OCI-LY7 (cell line): ENCODE measurements around the gene SLC25A38. TPM values are rescaled to one million over a fixed set of nuclear protein-coding genes. Genes with fewer than 3 reads are reported as not detected.
A peak's percentile ranks its signal among the peaks of the same experiment; 100 is the strongest.

Source experiments
- BruUV-seq: library from RNA; stranded (reverse); fragments of 400-500 nt; replicated peaks from 2 replicates; lab custom pipeline; 2021; lab: Mats Ljungman, UMichigan
- CTCF ChIA-PET: fragments of 300-600 bp; sonication (Branson Sonifier 250); formaldehyde crosslinking; loops from one replicate; lab custom pipeline; 2022; ENCODE audit warnings: antibody characterized with exemption; ENCODE audit not compliant: unreplicated experiment; lab: Charles Lee
- POLR2A ChIA-PET: fragments of 300-600 bp; sonication (Branson Sonifier 250); formaldehyde crosslinking; loops from one replicate; lab custom pipeline; 2022; ENCODE audit warnings: antibody characterized with exemption; lab: Charles Lee
- DNase-seq: peaks from one replicate; pipeline ENCODE4 v3.0.0-alpha.2; 2015; ENCODE audit warnings: low spot score
- H2AFZ ChIP-seq: fragments of 200-600 bp; sonication (generic), shearing (Covaris generic); 2 replicates; pipeline ENCODE4 v1.6.1; 2014; ENCODE audit warnings: mild to moderate bottlenecking, antibody characterized with exemption, low read length, moderate library complexity
- H3K27ac ChIP-seq: fragments of 200-600 bp; sonication (generic); 2 replicates; pipeline ENCODE4 v1.5.1; 2014; ENCODE audit warnings: mixed run types, low read depth, mild to moderate bottlenecking, moderate library complexity, low read length, inconsistent platforms; ENCODE audit not compliant: poor library complexity, severe bottlenecking
- H3K36me3 ChIP-seq: fragments of 200-600 bp; sonication (generic); 2 replicates; pipeline ENCODE4 v1.6.1; 2014; ENCODE audit warnings: mild to moderate bottlenecking, antibody characterized with exemption, low read length, moderate library complexity, mixed read lengths; ENCODE audit not compliant: insufficient read depth
- H3K4me1 ChIP-seq: fragments of 200-600 bp; sonication (generic); 2 replicates; pipeline ENCODE4 v1.5.1; 2014; ENCODE audit warnings: mild to moderate bottlenecking, low read length; ENCODE audit not compliant: insufficient read depth, poor library complexity, severe bottlenecking
- H3K4me2 ChIP-seq: fragments of 200-600 bp; sonication (generic); 2 replicates; pipeline ENCODE4 v1.6.1; 2014; ENCODE audit warnings: mild to moderate bottlenecking, low read length
- H3K4me3 ChIP-seq: fragments of 200-600 bp; sonication (generic); 2 replicates; pipeline ENCODE4 v1.5.1; 2014; ENCODE audit warnings: mild to moderate bottlenecking, low read depth, low read length; ENCODE audit not compliant: poor library complexity, severe bottlenecking
- H3K79me2 ChIP-seq: fragments of 200-600 bp; sonication (generic); 2 replicates; pipeline ENCODE4 v1.6.1; 2016; ENCODE audit warnings: low read depth, mild to moderate bottlenecking, low read length, moderate library complexity, mixed read lengths; ENCODE audit not compliant: insufficient read depth
- H3K9me2 ChIP-seq: fragments of 200-600 bp; sonication (generic); 2 replicates; pipeline ENCODE4 v1.6.1; 2016; ENCODE audit warnings: mild to moderate bottlenecking, low read length, mixed read lengths; ENCODE audit not compliant: insufficient read depth
- H3K9me3 ChIP-seq: fragments of 200-600 bp; sonication (generic); 2 replicates; pipeline ENCODE4 v1.6.1; 2014; ENCODE audit warnings: mild to moderate bottlenecking, mixed run types, low read length, mixed read lengths
- H4K20me1 ChIP-seq: fragments of 200-600 bp; sonication (generic); 2 replicates; pipeline ENCODE4 v1.6.1; 2014; ENCODE audit warnings: mild to moderate bottlenecking, antibody characterized with exemption, low read length, moderate library complexity, mixed read lengths; ENCODE audit not compliant: insufficient read depth
- CTCF ChIP-seq: fragments of 200-600 bp; sonication (generic); conservative IDR thresholded peaks from 2 replicates; pipeline ENCODE4 v1.5.1; 2014; ENCODE audit warnings: mild to moderate bottlenecking, antibody characterized with exemption, low read length, moderate library complexity, mixed read lengths
- EZH2phosphoT487 ChIP-seq: fragments of 200-600 bp; sonication (generic); IDR thresholded peaks from 2 replicates; pipeline ENCODE4 v1.6.1; 2018; ENCODE audit warnings: low read depth, borderline replicate concordance, mild to moderate bottlenecking, mixed run types, antibody characterized with exemption, low read length, moderate library complexity, mixed read lengths
- intact Hi-C: fragments of 100-400 bp; cut with micrococcal nuclease; formaldehyde crosslinking; loops from one replicate; pipeline ENCODE4 v1.10.0; 2022; ENCODE audit not compliant: unreplicated experiment
- total RNA-seq, 2 experiments: library from RNA; depleted of rRNA in 1 of 2; stranded (reverse); fragments of >200 nt in 1 of 2; shearing (Covaris generic) in 1 of 2; gene quantifications; 2 replicates each; pipeline ENCODE4 v1.2.3, GENCODE V29; 2014 to 2022

SLC25A38 gene
- total RNA-seq, 2 experiments from 2014 or later: 32.6 to 35.4 TPM

GRCh38 chr3:39408493-39409372 lies 25.6 kb downstream of the SLC25A38 start:
- Histone ChIP-seq H3K9me3 (no peaks in the 10 kb centered on the region), H3K4me2 (peak overlapping the region; percentile 99), H2AFZ (no peak overlapping the region), H3K9me2 (no peaks in the 10 kb centered on the region), H3K4me3 (peak overlapping the region; percentile 100), H4K20me1 (peaks cover 38% of the 10 kb centered on the region), H3K4me1 (peaks cover 45% of the 10 kb centered on the region), H3K79me2 (peaks cover 47% of the 10 kb centered on the region), H3K36me3 (peaks cover 71% of the 10 kb centered on the region), H3K27ac (peak overlapping the region; percentile 78)
- peak; percentile 44 for DNase-seq
- no TSS peak for BruUV-seq
- intact Hi-C loops: loop anchor here (5.0 kb wide), 1 partner anchor 904 kb away; no protein-coding TSS in a partner anchor
- CTCF ChIA-PET: interaction anchor here (2.8 kb wide), 1 partner anchor 21 kb away, joined by 11 read pairs; no protein-coding TSS in a partner anchor
- POLR2A ChIA-PET: interaction anchor here (0.5 to 9.1 kb wide), 9 partner anchors 16 to 1043 kb away, joined by 3 to 85 read pairs (median 3); no protein-coding TSS in a partner anchor
- TF ChIP-seq CTCF (no peak), EZH2phosphoT487 (no peak)

GRCh38 chr3:39409514-39410136 lies 26.5 kb downstream of the SLC25A38 start:
- CTCF ChIA-PET: no interaction called here
- H3K27ac ChIP-seq: peak overlapping the region; percentile 78
- peaks cover 47% of the 10 kb centered on the region for H3K79me2 ChIP-seq
- H4K20me1 ChIP-seq: peaks cover 38% of the 10 kb centered on the region
- H3K9me3 ChIP-seq: no peaks in the 10 kb centered on the region
- H3K4me3 ChIP-seq: peak overlapping the region; percentile 100
- intact Hi-C loops: loop anchor here (5.0 kb wide), 1 partner anchor 903 kb away; no protein-coding TSS in a partner anchor
- peaks cover 80% of the 10 kb centered on the region for H3K36me3 ChIP-seq
- H3K4me1 ChIP-seq: peaks cover 45% of the 10 kb centered on the region
- BruUV-seq: no TSS peak
- H3K9me2 ChIP-seq: no peaks in the 10 kb centered on the region
- DNase-seq: no peak
- TF ChIP-seq CTCF (no peak), EZH2phosphoT487 (no peak)
- H2AFZ ChIP-seq: no peak overlapping the region
- POLR2A ChIA-PET: interaction anchor here (9.1 kb wide), 1 partner anchor 22 kb away, joined by 85 read pairs; no protein-coding TSS in a partner anchor
- H3K4me2 ChIP-seq: peak overlapping the region; percentile 99
